ENCODE measurements around the gene PPP1R1B.

GRCh38 chr17:39580082-39580468 lies 46.7 kb upstream of the PPP1R1B start:
- TF ChIP-seq CTCF (IDR thresholded peaks at IDR 0.05; ENCODE audit: insufficient read depth, low read length, poor library complexity, severe bottlenecking) = no peak
- TF ChIP-seq EZH2phosphoT487 (conservative IDR thresholded peaks at IDR 0.05; ENCODE audit: low read length) = no peak
